GM19238 (cell line): ENCODE measurements around the gene TLX3.
"Not testable (repeated sequence)": the region's sequence is repeated elsewhere in the genome, so short reads cannot be mapped to it uniquely, and the experiment has no call there.

Experiments
- DNase-seq: peaks from one replicate; pipeline ENCODE4 v3.0.0; 2011; ENCODE audit warnings: low spot score; ENCODE audit not compliant: insufficient read length

TLX3 gene

DNA sequence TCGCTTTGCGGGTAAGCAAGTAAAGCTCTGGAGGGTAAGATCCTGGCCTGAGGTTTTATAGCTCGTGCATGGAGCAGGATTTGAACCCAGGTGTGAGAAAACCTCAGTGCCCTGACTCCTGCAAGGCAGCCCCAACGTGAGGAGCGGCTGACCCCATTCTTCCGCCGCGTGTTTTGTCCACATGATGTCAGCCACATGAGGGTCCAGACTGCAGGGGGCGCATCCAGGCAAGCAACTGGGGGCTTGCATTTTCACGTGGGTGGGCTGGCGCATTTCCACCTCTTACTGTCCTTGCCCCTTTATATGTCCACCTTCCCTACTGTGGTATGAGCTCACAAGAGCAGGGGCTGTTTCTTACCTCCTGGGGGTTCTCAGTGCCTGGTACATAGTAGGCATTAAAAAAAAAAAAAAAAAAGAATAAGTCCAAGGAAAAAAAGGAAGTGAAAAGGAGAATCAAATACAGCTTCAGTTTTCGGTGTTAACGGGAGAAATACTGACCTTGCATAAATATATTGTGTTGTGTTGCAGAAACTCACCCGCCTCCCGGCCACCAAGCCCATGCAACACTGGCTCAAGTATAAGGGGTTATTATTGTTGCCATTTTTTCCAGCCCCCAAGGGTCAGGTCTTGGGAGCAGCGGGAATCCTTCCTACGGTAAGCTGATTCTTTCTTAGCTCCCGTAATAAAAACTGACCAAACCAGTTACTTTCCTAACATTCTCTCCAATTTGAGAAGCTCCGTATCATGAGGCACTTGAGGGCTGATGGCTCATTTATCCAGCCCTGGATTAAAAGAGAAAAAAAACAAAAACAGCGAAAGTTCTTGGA is 15.0 kb downstream of the TLX3 start:
- DNase-seq, result no peak

GRCh38 chr5:171330021-171330420 is 21.0 kb downstream of the TLX3 start:
- no peak for DNase-seq

GRCh38 chr5:171335616-171336015 is 26.6 kb downstream of the TLX3 start:
- no peak for DNase-seq

DNA sequence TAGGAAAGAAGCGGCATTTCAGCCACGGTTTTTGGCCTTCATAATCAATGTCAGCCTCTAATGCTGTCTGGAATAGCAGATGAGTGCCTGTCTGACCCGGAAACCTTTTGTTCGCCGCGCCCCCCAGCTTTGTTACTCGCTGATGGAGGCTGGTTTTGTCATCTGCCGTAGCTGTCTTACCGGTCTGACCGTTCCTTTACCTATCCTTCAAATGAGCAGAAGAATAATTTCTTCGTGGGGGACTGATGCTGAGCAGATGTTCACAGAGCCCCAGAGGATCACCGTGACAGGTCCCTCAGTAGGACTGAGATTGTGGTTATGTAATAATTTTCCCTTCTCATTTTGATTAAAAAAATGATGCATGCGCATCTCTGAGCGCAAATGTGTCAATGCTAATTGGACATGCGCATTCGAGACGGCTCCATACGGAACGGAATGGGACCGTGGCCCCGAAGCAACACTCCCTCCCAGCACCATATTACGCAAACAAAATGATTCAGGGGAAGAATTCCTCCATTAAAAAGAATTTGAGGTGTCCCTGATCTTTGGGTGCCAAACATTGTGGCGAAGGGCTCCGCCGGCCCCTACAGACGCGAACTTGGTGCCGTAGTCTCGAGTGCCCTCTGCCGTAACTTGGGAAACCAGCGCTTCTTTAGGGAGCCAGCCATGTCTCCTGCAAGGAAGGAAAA is 27.6 kb downstream of the TLX3 start:
- no peak for DNase-seq

DNA sequence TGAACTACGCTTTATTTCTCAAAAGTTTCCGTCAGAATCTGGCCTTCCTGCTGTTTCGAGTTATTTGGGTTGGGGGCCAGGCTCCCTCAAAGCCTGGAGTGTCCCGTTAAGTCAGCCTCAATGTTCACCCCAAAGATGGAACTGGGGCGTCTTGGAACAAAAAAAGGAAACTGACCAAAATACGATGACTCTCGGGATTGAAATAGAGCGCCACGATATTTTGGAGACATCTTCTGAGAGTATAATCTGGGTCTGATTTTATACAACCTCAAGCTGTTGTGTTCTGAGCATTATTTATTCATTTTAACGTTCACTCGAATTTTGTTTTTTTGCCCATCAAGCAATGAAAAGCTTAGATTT is 28.1 kb downstream of the TLX3 start:
- no peak for DNase-seq

- no peak for DNase-seq
These were observed 31.0 kb downstream of the TLX3 start for GRCh38 chr5:171340042-171340441.

- DNase-seq, result no peak
These were observed 31.4 kb downstream of the TLX3 start for GRCh38 chr5:171340491-171340890.

DNA sequence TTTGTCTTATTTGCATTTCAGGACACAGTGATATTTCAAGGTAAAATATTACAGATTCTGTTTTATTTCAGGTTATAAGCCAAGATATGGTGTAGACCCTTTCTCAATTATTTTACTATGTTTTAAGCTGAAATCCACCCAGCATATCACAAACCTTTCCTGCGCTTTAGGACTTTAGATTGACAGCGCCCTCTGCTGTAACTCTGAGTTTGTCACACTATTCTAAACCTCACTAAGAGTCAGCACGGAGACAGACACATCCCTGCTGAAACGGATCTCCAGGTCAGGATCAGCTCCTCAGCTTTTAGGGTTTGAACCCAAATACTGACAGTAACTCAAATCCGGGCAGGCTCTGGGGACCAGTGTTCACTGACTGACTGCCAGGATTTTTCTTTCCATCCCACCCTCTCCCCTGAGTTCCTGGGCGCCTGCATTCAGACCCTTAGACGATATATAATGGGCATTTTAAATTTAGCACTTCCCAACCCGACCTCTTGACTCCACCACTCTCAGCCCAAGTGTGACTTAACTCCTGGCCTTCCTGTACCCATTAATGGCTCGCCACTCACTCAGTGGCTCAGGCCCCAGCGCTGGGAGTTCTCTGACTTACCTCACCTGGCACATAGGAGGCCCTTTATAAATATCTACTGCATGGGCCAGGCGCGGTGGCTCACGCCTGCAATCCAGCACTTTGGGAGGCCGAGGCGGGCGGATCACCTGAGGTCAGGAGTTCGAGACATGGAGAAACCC is 33.5 kb downstream of the TLX3 start:
- peak; percentile 15 for DNase-seq

DNA sequence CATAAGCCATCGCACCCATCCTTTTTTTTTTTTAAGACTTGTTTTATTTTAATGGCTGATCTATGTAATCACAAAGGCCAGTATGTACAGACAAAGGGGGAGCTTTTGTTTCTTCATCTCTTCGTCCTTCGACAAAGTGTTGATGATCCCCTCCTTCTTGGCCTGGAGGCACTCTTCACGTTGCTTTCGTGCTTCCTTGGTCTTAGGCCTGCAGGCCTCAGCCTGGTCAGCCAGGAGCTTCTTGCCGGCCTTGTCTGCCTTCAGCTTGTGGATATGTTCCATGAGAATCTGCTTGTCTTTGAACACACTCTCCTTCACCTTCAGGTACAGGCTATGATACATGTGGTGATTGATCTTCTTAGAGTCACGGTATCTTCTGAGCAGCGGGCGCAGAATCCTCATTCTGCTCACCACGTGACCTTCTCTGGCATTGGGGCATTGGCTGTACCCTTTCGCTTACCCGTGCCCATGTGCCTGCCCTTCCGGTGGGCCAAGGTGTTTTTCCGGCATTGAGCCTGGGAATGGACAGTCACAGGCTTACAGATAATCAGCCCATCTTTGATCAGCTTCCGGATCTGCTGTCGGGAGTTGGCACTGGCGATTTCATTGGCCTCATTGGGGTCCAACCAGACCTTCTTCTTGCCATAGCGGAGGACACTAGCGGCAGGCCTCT is 36.0 kb downstream of the TLX3 start:
- DNase-seq, result no peak

DNA sequence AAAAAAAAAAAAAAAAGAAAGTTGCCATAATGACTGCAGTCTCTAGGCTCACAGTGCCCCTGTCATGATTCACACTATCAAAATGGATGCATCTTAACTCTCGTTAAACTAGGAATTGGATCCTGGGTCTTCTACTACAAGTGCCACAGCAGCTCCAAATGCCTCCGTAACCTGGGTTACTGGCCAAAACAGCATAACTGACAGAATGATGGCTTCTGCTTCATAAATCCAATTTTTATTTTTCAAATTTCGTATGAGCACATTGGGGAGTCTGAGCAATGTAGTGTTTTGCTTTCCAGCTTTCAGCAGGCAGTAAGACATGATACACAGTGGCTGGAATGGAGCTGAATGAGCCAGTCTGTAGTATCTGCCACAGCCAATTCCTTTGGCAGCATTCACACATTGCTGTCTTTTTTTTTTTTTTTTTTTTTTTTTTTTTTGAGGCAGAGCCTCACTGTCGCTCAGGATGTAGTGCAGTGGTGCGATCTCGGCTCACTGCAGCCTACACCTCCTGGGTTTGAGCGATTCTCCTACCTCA is 42.6 kb downstream of the TLX3 start:
- DNase-seq, result no peak

- peak; percentile 39 for DNase-seq
These were observed 46.3 kb downstream of the TLX3 start for GRCh38 chr5:171355302-171355724.

DNA sequence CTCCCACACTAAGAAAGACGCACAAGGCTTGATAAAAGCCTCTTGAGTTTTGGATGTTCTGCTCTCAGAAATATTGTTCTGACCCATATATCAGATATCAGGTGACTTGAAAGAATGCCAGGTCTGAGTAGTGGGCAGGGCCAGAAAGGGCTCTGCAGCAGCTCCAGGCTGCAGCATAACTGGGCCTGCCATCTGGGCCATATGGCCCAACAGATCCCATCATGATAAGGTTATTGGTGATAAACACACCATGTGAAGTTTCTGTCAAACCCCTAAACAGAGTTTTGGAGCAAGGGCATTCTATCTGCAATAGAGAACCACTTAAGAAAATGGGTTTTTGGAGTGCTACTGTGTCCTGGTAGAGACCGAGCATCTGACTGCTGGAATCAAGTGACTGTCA is 48.8 kb downstream of the TLX3 start:
- no peak for DNase-seq

- DNase-seq, result not testable (repeated sequence)
These were observed 52.1 kb downstream of the TLX3 start for GRCh38 chr5:171361151-171361550.
